SK-N-SH treated with all-trans-retinoic acid at 6 μM for 48 hours (cell line): Measurements from ENCODE around the gene CASZ1.

Source experiments
- ATAC-seq: fragments of 200-7000 bp; cut with Tn5 transposase; 3 replicates; pipeline ENCODE4 v1.9.1; 2020; ENCODE audit warnings: mild to moderate bottlenecking, moderate library complexity
- ARNTL ChIP-seq: fragments of 450-650 bp; formaldehyde crosslinking; IDR thresholded peaks from 2 replicates; pipeline ENCODE4 v1.5.0; 2020; ENCODE audit warnings: low read depth, mild to moderate bottlenecking, moderate library complexity, borderline replicate concordance
- BACH2 ChIP-seq: fragments of 250-450 bp; sonication (Bioruptor Pico); IDR thresholded peaks from 2 replicates; pipeline ENCODE4 v1.9.0; 2021; ENCODE audit warnings: mild to moderate bottlenecking, borderline replicate concordance
- CSDC2 ChIP-seq: fragments of 250-450 bp; sonication (Bioruptor Pico); IDR thresholded peaks from 2 replicates; pipeline ENCODE4 v1.5.0; 2020; ENCODE audit warnings: mild to moderate bottlenecking, moderate library complexity
- GLIS3 ChIP-seq: fragments of 250-450 bp; sonication (Bioruptor Pico); IDR thresholded peaks from 2 replicates; pipeline ENCODE4 v1.5.0; 2020; ENCODE audit warnings: mild to moderate bottlenecking, moderate library complexity
- OSR1 ChIP-seq: fragments of 250-450 bp; sonication (Bioruptor Pico); IDR thresholded peaks from 2 replicates; pipeline ENCODE4 v1.8.0; 2022; ENCODE audit warnings: moderate library complexity, mild to moderate bottlenecking, inconsistent platforms
- POU6F1 ChIP-seq: fragments of 250-450 bp; sonication (Bioruptor Pico); IDR thresholded peaks from 2 replicates; pipeline ENCODE4 v1.8.0; 2021; ENCODE audit warnings: low read depth, mild to moderate bottlenecking, moderate library complexity, borderline replicate concordance
- PPARA ChIP-seq: fragments of 250-450 bp; sonication (Bioruptor Pico); IDR thresholded peaks from 2 replicates; pipeline ENCODE4 v1.5.0; 2020; ENCODE audit warnings: mild to moderate bottlenecking, borderline replicate concordance
- RARB ChIP-seq: fragments of 250-450 bp; sonication (Bioruptor Pico); IDR thresholded peaks from 2 replicates; pipeline ENCODE4 v1.8.0; 2021; ENCODE audit warnings: mild to moderate bottlenecking, moderate library complexity
- SNAI2 ChIP-seq: fragments of 250-450 bp; sonication (Bioruptor Pico); IDR thresholded peaks from 2 replicates; pipeline ENCODE4 v1.5.0; 2020; ENCODE audit warnings: mild to moderate bottlenecking, moderate library complexity
- TCF4 ChIP-seq: fragments of 250-450 bp; sonication (Bioruptor Pico); IDR thresholded peaks from 2 replicates; pipeline ENCODE4 v1.8.0; 2021; ENCODE audit warnings: mild to moderate bottlenecking, moderate library complexity, borderline replicate concordance
- TOX ChIP-seq: fragments of 250-450 bp; sonication (Bioruptor Pico); IDR thresholded peaks from 2 replicates; pipeline ENCODE4 v1.8.0; 2021; ENCODE audit warnings: mild to moderate bottlenecking, moderate library complexity, borderline replicate concordance
- ZFP3 ChIP-seq: fragments of 250-450 bp; sonication (Bioruptor Pico); IDR thresholded peaks from 2 replicates; pipeline ENCODE4 v1.5.0; 2020; ENCODE audit warnings: mild to moderate bottlenecking, moderate library complexity
- ZNF565 ChIP-seq: fragments of 450-650 bp; formaldehyde crosslinking; conservative IDR thresholded peaks from 2 replicates; pipeline ENCODE4 v1.5.0; 2020; ENCODE audit warnings: low read depth, mild to moderate bottlenecking, moderate library complexity
- ZNF8 ChIP-seq: fragments of 450-650 bp; formaldehyde crosslinking; IDR thresholded peaks from 2 replicates; pipeline ENCODE4 v1.5.0; 2020; ENCODE audit warnings: mild to moderate bottlenecking, moderate library complexity
- TF ChIP-seq, protein P1 (sequence below): fragments of 250-450 bp; sonication (Bioruptor Pico); IDR thresholded peaks from 2 replicates; pipeline ENCODE4 v1.5.1; 2020; ENCODE audit warnings: low read depth, mild to moderate bottlenecking, moderate library complexity
- TF ChIP-seq, protein P2 (sequence below): fragments of 250-450 bp; sonication (Bioruptor Pico); IDR thresholded peaks from 2 replicates; pipeline ENCODE4 v1.8.0; 2020; ENCODE audit warnings: mild to moderate bottlenecking, moderate library complexity, borderline replicate concordance
- TF ChIP-seq, protein P3 (sequence below): fragments of 250-450 bp; sonication (Bioruptor Pico); IDR thresholded peaks from 2 replicates; pipeline ENCODE4 v1.5.0; 2020; ENCODE audit warnings: mild to moderate bottlenecking, moderate library complexity
- TF ChIP-seq, protein P4 (sequence below): fragments of 250-450 bp; sonication (Bioruptor Pico); IDR thresholded peaks from 2 replicates; pipeline ENCODE4 v1.5.1; 2021; ENCODE audit warnings: mild to moderate bottlenecking, moderate library complexity

Gene CASZ1

GRCh38 chr1:10754568-10755329 lies 41.7 kb downstream of the CASZ1 start:
- no peak for ATAC-seq
- TF ChIP-seq POU6F1 (CRISPR knock-in tag) = no peak
- TF ChIP-seq TOX = no peak
- TF ChIP-seq, protein P1, sequence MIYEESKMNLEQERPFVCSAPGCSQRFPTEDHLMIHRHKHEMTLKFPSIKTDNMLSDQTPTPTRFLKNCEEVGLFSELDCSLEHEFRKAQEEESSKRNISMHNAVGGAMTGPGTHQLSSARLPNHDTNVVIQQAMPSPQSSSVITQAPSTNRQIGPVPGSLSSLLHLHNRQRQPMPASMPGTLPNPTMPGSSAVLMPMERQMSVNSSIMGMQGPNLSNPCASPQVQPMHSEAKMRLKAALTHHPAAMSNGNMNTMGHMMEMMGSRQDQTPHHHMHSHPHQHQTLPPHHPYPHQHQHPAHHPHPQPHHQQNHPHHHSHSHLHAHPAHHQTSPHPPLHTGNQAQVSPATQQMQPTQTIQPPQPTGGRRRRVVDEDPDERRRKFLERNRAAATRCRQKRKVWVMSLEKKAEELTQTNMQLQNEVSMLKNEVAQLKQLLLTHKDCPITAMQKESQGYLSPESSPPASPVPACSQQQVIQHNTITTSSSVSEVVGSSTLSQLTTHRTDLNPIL = no peak
- TF ChIP-seq ARNTL = no peak
- TF ChIP-seq SNAI2 = no peak
- TF ChIP-seq, protein P2, sequence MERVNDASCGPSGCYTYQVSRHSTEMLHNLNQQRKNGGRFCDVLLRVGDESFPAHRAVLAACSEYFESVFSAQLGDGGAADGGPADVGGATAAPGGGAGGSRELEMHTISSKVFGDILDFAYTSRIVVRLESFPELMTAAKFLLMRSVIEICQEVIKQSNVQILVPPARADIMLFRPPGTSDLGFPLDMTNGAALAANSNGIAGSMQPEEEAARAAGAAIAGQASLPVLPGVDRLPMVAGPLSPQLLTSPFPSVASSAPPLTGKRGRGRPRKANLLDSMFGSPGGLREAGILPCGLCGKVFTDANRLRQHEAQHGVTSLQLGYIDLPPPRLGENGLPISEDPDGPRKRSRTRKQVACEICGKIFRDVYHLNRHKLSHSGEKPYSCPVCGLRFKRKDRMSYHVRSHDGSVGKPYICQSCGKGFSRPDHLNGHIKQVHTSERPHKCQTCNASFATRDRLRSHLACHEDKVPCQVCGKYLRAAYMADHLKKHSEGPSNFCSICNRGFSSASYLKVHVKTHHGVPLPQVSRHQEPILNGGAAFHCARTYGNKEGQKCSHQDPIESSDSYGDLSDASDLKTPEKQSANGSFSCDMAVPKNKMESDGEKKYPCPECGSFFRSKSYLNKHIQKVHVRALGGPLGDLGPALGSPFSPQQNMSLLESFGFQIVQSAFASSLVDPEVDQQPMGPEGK (CRISPR knock-in tag) = no peak
- TF ChIP-seq GLIS3 (CRISPR knock-in tag) = no peak
- TF ChIP-seq TCF4 = no peak
- no peak for TF ChIP-seq PPARA
- no peak for TF ChIP-seq BACH2 (CRISPR knock-in tag)
- TF ChIP-seq, protein P3, sequence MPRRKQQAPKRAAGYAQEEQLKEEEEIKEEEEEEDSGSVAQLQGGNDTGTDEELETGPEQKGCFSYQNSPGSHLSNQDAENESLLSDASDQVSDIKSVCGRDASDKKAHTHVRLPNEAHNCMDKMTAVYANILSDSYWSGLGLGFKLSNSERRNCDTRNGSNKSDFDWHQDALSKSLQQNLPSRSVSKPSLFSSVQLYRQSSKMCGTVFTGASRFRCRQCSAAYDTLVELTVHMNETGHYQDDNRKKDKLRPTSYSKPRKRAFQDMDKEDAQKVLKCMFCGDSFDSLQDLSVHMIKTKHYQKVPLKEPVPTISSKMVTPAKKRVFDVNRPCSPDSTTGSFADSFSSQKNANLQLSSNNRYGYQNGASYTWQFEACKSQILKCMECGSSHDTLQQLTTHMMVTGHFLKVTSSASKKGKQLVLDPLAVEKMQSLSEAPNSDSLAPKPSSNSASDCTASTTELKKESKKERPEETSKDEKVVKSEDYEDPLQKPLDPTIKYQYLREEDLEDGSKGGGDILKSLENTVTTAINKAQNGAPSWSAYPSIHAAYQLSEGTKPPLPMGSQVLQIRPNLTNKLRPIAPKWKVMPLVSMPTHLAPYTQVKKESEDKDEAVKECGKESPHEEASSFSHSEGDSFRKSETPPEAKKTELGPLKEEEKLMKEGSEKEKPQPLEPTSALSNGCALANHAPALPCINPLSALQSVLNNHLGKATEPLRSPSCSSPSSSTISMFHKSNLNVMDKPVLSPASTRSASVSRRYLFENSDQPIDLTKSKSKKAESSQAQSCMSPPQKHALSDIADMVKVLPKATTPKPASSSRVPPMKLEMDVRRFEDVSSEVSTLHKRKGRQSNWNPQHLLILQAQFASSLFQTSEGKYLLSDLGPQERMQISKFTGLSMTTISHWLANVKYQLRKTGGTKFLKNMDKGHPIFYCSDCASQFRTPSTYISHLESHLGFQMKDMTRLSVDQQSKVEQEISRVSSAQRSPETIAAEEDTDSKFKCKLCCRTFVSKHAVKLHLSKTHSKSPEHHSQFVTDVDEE (CRISPR knock-in tag) = no peak

DNA sequence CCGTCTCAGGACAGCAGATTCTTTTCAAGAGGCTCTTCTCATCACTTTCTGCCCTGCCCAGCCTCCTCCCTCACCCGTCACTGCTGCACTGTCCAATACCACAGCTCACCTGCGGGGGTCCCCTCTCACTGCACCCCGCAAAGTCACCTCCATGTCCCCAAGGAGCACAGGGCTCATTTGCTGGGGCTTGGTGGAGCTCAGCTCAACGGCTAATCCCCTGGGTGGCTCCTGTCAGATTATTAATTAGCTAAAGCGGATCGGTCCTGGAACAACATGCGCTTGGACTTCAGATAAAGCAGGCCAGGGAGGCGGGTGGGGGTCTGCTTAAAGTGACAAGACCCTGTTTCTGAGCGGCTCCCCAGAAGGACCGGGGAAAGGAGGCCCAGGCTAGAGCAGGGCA lies 43.1 kb downstream of the CASZ1 start:
- no peak for ATAC-seq
- no peak for TF ChIP-seq RARB
- TF ChIP-seq CSDC2 (CRISPR knock-in tag) = no peak
- no peak for TF ChIP-seq SNAI2
- TF ChIP-seq ZNF8 (CRISPR knock-in tag) = no peak
- TF ChIP-seq PPARA = no peak
- no peak for TF ChIP-seq ZNF565 (CRISPR knock-in tag)
- TF ChIP-seq OSR1 (CRISPR knock-in tag) = no peak
- TF ChIP-seq ZFP3 = no peak
- TF ChIP-seq, protein P4, sequence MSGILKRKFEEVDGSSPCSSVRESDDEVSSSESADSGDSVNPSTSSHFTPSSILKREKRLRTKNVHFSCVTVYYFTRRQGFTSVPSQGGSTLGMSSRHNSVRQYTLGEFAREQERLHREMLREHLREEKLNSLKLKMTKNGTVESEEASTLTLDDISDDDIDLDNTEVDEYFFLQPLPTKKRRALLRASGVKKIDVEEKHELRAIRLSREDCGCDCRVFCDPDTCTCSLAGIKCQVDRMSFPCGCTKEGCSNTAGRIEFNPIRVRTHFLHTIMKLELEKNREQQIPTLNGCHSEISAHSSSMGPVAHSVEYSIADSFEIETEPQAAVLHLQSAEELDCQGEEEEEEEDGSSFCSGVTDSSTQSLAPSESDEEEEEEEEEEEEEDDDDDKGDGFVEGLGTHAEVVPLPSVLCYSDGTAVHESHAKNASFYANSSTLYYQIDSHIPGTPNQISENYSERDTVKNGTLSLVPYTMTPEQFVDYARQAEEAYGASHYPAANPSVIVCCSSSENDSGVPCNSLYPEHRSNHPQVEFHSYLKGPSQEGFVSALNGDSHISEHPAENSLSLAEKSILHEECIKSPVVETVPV (CRISPR knock-in tag) = no peak
- TF ChIP-seq POU6F1 (CRISPR knock-in tag) = no peak
- TF ChIP-seq, protein P1 = no peak
- no peak for TF ChIP-seq BACH2 (CRISPR knock-in tag)
- TF ChIP-seq ARNTL = no peak
